Measurements from ENCODE around the gene CDC14C. TPM values are rescaled to one million over a fixed set of nuclear protein-coding genes. Genes with fewer than 3 reads are reported as not detected.

Gene CDC14C
- total RNA-seq, 3 donors from 2014 or later, result not detected

DNA sequence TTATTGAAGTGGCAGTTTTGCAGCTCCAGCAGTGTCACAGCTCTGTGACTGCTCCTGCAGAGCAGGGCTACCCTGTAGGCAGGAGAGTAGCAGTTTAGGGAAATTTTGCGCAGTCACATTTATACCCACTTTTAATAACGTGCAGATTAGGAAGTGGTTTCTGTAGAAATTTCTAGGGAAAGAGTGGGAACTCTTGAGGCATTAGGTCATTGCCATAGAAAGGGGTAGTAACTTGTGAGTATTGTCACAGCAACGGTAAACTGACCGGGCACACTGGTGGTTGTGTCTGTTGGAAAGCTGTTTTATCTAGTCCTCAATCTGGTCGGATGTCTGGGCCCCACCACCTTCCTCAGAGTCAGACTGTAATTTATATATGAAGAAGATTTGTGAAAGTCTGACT lies 51.9 kb downstream of the CDC14C start:
- Histone ChIP-seq H3K4me3 (no peak overlapping the region), H3K27ac (no peak overlapping the region), H3K4me1 (no peaks in the 10 kb centered on the region), H3K27me3 (no peaks in the 10 kb centered on the region), H3K36me3 (no peaks in the 10 kb centered on the region), H3K9me3 (no peaks in the 10 kb centered on the region)
- DNase-seq (ENCODE audit: low spot score in 2 of 2), result no peak
- TF ChIP-seq, protein P1, sequence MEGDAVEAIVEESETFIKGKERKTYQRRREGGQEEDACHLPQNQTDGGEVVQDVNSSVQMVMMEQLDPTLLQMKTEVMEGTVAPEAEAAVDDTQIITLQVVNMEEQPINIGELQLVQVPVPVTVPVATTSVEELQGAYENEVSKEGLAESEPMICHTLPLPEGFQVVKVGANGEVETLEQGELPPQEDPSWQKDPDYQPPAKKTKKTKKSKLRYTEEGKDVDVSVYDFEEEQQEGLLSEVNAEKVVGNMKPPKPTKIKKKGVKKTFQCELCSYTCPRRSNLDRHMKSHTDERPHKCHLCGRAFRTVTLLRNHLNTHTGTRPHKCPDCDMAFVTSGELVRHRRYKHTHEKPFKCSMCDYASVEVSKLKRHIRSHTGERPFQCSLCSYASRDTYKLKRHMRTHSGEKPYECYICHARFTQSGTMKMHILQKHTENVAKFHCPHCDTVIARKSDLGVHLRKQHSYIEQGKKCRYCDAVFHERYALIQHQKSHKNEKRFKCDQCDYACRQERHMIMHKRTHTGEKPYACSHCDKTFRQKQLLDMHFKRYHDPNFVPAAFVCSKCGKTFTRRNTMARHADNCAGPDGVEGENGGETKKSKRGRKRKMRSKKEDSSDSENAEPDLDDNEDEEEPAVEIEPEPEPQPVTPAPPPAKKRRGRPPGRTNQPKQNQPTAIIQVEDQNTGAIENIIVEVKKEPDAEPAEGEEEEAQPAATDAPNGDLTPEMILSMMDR (IDR thresholded peaks at IDR 0.05), result no peak
- no peak for TF ChIP-seq POLR2AphosphoS5 (IDR thresholded peaks at IDR 0.05)
- no peak for TF ChIP-seq POLR2A (IDR thresholded peaks at IDR 0.05)
- intact Hi-C loops (cut with DNase I; ENCODE audit: low total_unique reads), result no loop called here

DNA sequence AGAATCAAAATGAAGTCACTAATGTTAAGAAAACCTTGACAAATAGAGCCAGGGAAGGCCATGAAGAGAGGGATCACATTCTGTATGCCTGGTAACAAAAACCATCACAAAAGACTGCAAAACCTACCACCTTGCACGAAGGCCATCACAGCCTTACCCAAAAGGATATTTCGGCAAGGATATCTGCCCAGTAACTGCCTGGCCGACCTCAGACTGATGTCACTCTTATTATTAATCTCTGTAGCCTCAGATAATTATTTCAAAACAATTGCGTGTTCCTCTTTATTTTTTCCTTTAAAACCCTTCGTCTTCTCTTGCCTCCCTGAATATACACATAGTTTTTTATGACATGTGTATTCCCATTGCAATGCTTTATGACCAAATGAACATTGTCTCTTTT lies 52.5 kb downstream of the CDC14C start:
- no peaks in the 10 kb centered on the region for H3K27me3 ChIP-seq
- no peak for DNase-seq (ENCODE audit: low spot score in 2 of 2)
- no peak overlapping the region for H3K4me3 ChIP-seq
- H3K4me1 ChIP-seq, result no peaks in the 10 kb centered on the region
- TF ChIP-seq, protein P1 (IDR thresholded peaks at IDR 0.05), result no peak
- no peak for TF ChIP-seq POLR2AphosphoS5 (IDR thresholded peaks at IDR 0.05)
- no peak for TF ChIP-seq POLR2A (IDR thresholded peaks at IDR 0.05)
- H3K36me3 ChIP-seq, result no peaks in the 10 kb centered on the region
- intact Hi-C loops (cut with DNase I; ENCODE audit: low total_unique reads), result no loop called here
- H3K27ac ChIP-seq, result no peak overlapping the region
- no peaks in the 10 kb centered on the region for H3K9me3 ChIP-seq

All from breast epithelium (tissue), 4 donors.